Mesenchymal stem cell (in vitro differentiated cells and primary cell): ENCODE results near the gene ZNF665. TPM values are rescaled to one million over a fixed set of nuclear protein-coding genes. Genes with fewer than 3 reads are reported as not detected.
"Not testable (repeated sequence)": the region's sequence is repeated elsewhere in the genome, so short reads cannot be mapped to it uniquely, and the experiment has no call there.

Experiments
- DNase-seq: peaks from one replicate; pipeline ENCODE4 v3.0.0-alpha.2; 2013
- H2AFZ ChIP-seq: one replicate; pipeline ENCODE4 v1.6.1; 2013; ENCODE audit warnings: low read depth, mild to moderate bottlenecking, control low read depth, inconsistent platforms, low read length, moderate library complexity
- H2AK5ac ChIP-seq: 2 replicates; pipeline ENCODE4 v1.6.1; 2013; ENCODE audit warnings: low read length, moderate library complexity, mild to moderate bottlenecking, inconsistent platforms; ENCODE audit not compliant: severe bottlenecking
- H2BK120ac ChIP-seq: one replicate; pipeline ENCODE4 v1.6.1; 2013; ENCODE audit warnings: low read depth, mild to moderate bottlenecking, inconsistent platforms, low read length, moderate library complexity
- H2BK12ac ChIP-seq, 2 experiments: one replicate each; pipeline ENCODE4 v1.6.1; 2013; ENCODE audit warnings: inconsistent platforms in 2 of 2, low read length in 2 of 2, mild to moderate bottlenecking in 2 of 2, moderate library complexity in 2 of 2, control low read depth in 1 of 2
- H2BK15ac ChIP-seq: one replicate; pipeline ENCODE4 v1.6.1; 2013; ENCODE audit warnings: mild to moderate bottlenecking, low read depth, inconsistent platforms; ENCODE audit not compliant: poor library complexity, severe bottlenecking
- H2BK5ac ChIP-seq: 2 replicates; pipeline ENCODE4 v1.6.1; 2013; ENCODE audit warnings: low read depth, mild to moderate bottlenecking, low read length, control low read depth, inconsistent platforms; ENCODE audit not compliant: poor library complexity, severe bottlenecking
- H3K14ac ChIP-seq, 2 experiments: one replicate each; pipeline ENCODE4 v1.6.1; 2013; ENCODE audit warnings: inconsistent platforms in 2 of 2, low read length in 2 of 2, control low read depth in 1 of 2, mild to moderate bottlenecking in 1 of 2, moderate library complexity in 1 of 2
- H3K18ac ChIP-seq, 2 experiments: one replicate each; pipeline ENCODE4 v1.6.1; 2013; ENCODE audit warnings: inconsistent platforms in 2 of 2, low read length in 2 of 2, control low read depth in 1 of 2, low read depth in 1 of 2, mild to moderate bottlenecking in 1 of 2
- H3K23ac ChIP-seq, 2 experiments: one replicate each; pipeline ENCODE4 v1.6.1; 2013; ENCODE audit warnings: inconsistent platforms in 2 of 2, low read length in 2 of 2, mild to moderate bottlenecking in 2 of 2, moderate library complexity in 2 of 2, control low read depth in 1 of 2
- H3K27ac ChIP-seq: 2 replicates; pipeline ENCODE4 v1.5.1; 2013; ENCODE audit warnings: mild to moderate bottlenecking, moderate library complexity, low read length, control low read depth, inconsistent platforms; ENCODE audit not compliant: poor library complexity, severe bottlenecking
- H3K27me3 ChIP-seq, 2 experiments: 2 replicates each; pipeline versions ENCODE4 v1.6.1 to v1.7.0; 2013; ENCODE audit warnings: low read length in 2 of 2, mild to moderate bottlenecking in 2 of 2, moderate library complexity in 2 of 2, control low read depth in 1 of 2, inconsistent platforms in 1 of 2; ENCODE audit not compliant: control insufficient read depth in 1 of 2, insufficient read depth in 1 of 2
- H3K36me3 ChIP-seq, 2 experiments: 2 replicates each; pipeline versions ENCODE4 v1.6.1 to v1.7.0; 2013; ENCODE audit warnings: low read length in 2 of 2, control low read depth in 1 of 2, inconsistent platforms in 1 of 2, low read depth in 1 of 2, mild to moderate bottlenecking in 1 of 2; ENCODE audit not compliant: insufficient read depth in 2 of 2, control insufficient read depth in 1 of 2
- H3K4ac ChIP-seq, 2 experiments: one replicate each; pipeline ENCODE4 v1.6.1; 2013; ENCODE audit warnings: inconsistent platforms in 2 of 2, low read length in 2 of 2, mild to moderate bottlenecking in 2 of 2, moderate library complexity in 2 of 2, control low read depth in 1 of 2, low read depth in 1 of 2
- H3K4me1 ChIP-seq: 2 replicates; pipeline ENCODE4 v1.6.1; 2013; ENCODE audit warnings: low read depth, low read length, control low read depth; ENCODE audit not compliant: control insufficient read depth, insufficient read depth
- H3K4me2 ChIP-seq: 2 replicates; pipeline ENCODE4 v1.6.1; 2013; ENCODE audit warnings: low read length, mild to moderate bottlenecking, inconsistent platforms; ENCODE audit not compliant: poor library complexity, severe bottlenecking
- H3K4me3 ChIP-seq, 2 experiments: 2 replicates each; pipeline versions ENCODE4 v1.5.1 to v1.7.0; 2013; ENCODE audit warnings: low read length in 2 of 2, mild to moderate bottlenecking in 2 of 2, control low read depth in 1 of 2, low read depth in 1 of 2; ENCODE audit not compliant: insufficient read depth in 1 of 2
- H3K79me1 ChIP-seq: replicated peaks from 2 replicates; pipeline ENCODE4 v1.6.1; 2013; ENCODE audit warnings: mild to moderate bottlenecking, control low read depth, low read length, inconsistent platforms; ENCODE audit not compliant: poor library complexity, severe bottlenecking
- H3K9ac ChIP-seq: 2 replicates; pipeline ENCODE4 v1.7.0; 2013; ENCODE audit warnings: mild to moderate bottlenecking, low read length, moderate library complexity
- H3K9me3 ChIP-seq: 2 replicates; pipeline ENCODE4 v1.7.0; 2013; ENCODE audit warnings: mild to moderate bottlenecking, low read length; ENCODE audit not compliant: control insufficient read depth
- H4K8ac ChIP-seq: one replicate; pipeline ENCODE4 v1.6.1; 2013; ENCODE audit warnings: inconsistent platforms, mild to moderate bottlenecking, low read length, moderate library complexity
- H4K91ac ChIP-seq: one replicate; pipeline ENCODE4 v1.6.1; 2013; ENCODE audit warnings: mild to moderate bottlenecking, low read length, inconsistent platforms
- WGBS: methylation state at CpG from one replicate; pipeline ENCODE4 v1.1.7; 2013; ENCODE audit warnings: mixed read lengths; 5-methylcytosine and 5-hydroxymethylcytosine counted together
- polyA plus RNA-seq, 2 experiments: library from polyadenylated mRNA; stranded (reverse); fragments of 200-250 nt; gene quantifications; one replicate each; pipeline ENCODE4 v1.2.3, GENCODE V29; 2013

ZNF665 gene
- polyA plus RNA-seq (2013, experiment 1 of 2), result 1.8 TPM
- 1.4 TPM for polyA plus RNA-seq (2013, experiment 2 of 2)

- H2BK15ac ChIP-seq, result no peak within 1 kb of the TSS
- H4K91ac ChIP-seq, result peak within 1 kb of the TSS; percentile 25
- peak within 1 kb of the TSS; percentile 54 to 77 for H3K18ac ChIP-seq
- H4K8ac ChIP-seq, result peak within 1 kb of the TSS; percentile 66
- no peak within 1 kb of the TSS for H2AK5ac ChIP-seq
- H3K4me3 ChIP-seq, result peak within 1 kb of the TSS; percentile 68 to 96
- peak within 1 kb of the TSS; percentile 25 to 32 for H3K4ac ChIP-seq
- no peaks in the 10 kb centered on the region for H3K27me3 ChIP-seq
- H3K14ac ChIP-seq, result peak within 1 kb of the TSS in 1 of 2 experiments; percentile 26
- peaks cover 3% of the 10 kb centered on the region for H3K79me1 ChIP-seq
- H3K9me3 ChIP-seq, result no peaks in the 10 kb centered on the region
- no peak within 1 kb of the TSS for H3K23ac ChIP-seq
- peak within 1 kb of the TSS; percentile 98 for H3K9ac ChIP-seq
- peak within 1 kb of the TSS; percentile 87 for H3K4me2 ChIP-seq
- peaks cover 10 to 12% of the 10 kb centered on the region in 2 experiments for H3K36me3 ChIP-seq
- H2AFZ ChIP-seq, result peak within 1 kb of the TSS; percentile 80
- no peak within 1 kb of the TSS for H2BK5ac ChIP-seq
- DNase-seq, result peak; percentile 81
- peak within 1 kb of the TSS; percentile 62 for H3K27ac ChIP-seq
- WGBS, result 2% methylated on average over 46 of the region's 53 CpGs
- H2BK120ac ChIP-seq, result no peak within 1 kb of the TSS
- peaks cover 10% of the 10 kb centered on the region for H3K4me1 ChIP-seq
- H2BK12ac ChIP-seq, result no peak within 1 kb of the TSS
These were observed at the start of gene ZNF665 for GRCh38 chr19:53192771-53193534. Gene ZNF665 (minus strand): TSS chr19:53193358. CDS start chr19:53182898, 10,460 bp downstream.

- Histone ChIP-seq H3K27me3 (no peaks in the 10 kb centered on the region), H3K4me3 (peak overlapping the region in 1 of 2 experiments; percentile 50), H3K79me1 (no peaks in the 10 kb centered on the region), H4K91ac (no peak overlapping the region), H3K14ac (no peak overlapping the region), H3K27ac (no peak overlapping the region), H3K4me1 (no peaks in the 10 kb centered on the region), H2AFZ (no peak overlapping the region), H3K9me3 (peaks cover 95% of the 10 kb centered on the region), H3K4ac (no peak overlapping the region), H2BK5ac (no peak overlapping the region), H2AK5ac (no peak overlapping the region), H2BK15ac (no peak overlapping the region), H3K36me3 (peaks cover 16 to 46% of the 10 kb centered on the region in 2 experiments), H3K23ac (no peak overlapping the region), H3K18ac (no peak overlapping the region), H2BK120ac (no peak overlapping the region), H4K8ac (no peak overlapping the region), H3K4me2 (no peak overlapping the region), H3K9ac (no peak overlapping the region), H2BK12ac (no peak overlapping the region)
- no peak for DNase-seq
- 92% methylated on average over 3 of the region's 4 CpGs for WGBS
These were observed 44.1 kb upstream of the ZNF665 start for GRCh38 chr19:53237114-53237777.

- DNase-seq, result no peak
- Histone ChIP-seq H3K36me3 (no peaks in the 10 kb centered on the region), H2BK120ac (no peak overlapping the region), H3K23ac (no peak overlapping the region), H3K9me3 (peaks cover 62% of the 10 kb centered on the region), H2AK5ac (no peak overlapping the region), H3K79me1 (no peaks in the 10 kb centered on the region), H3K9ac (no peak overlapping the region), H2BK15ac (no peak overlapping the region), H4K8ac (no peak overlapping the region), H3K18ac (no peak overlapping the region), H2BK5ac (no peak overlapping the region), H3K27ac (no peak overlapping the region), H2BK12ac (no peak overlapping the region), H2AFZ (no peak overlapping the region), H3K4me2 (no peak overlapping the region), H3K4ac (no peak overlapping the region), H3K4me3 (no peak overlapping the region), H3K14ac (no peak overlapping the region), H3K27me3 (no peaks in the 10 kb centered on the region), H3K4me1 (no peaks in the 10 kb centered on the region), H4K91ac (no peak overlapping the region)
- 92% methylated on average over 12 of the region's 20 CpGs for WGBS
These were observed 31.4 kb upstream of the ZNF665 start for GRCh38 chr19:53224606-53225005.

- not testable (repeated sequence) for H3K79me1 ChIP-seq, H2AFZ ChIP-seq, H2BK12ac ChIP-seq, H3K23ac ChIP-seq, H2AK5ac ChIP-seq, H4K8ac ChIP-seq, H3K27ac ChIP-seq, H3K4ac ChIP-seq, H3K14ac ChIP-seq, H3K4me2 ChIP-seq, H3K9ac ChIP-seq, H3K18ac ChIP-seq, DNase-seq, H3K36me3 ChIP-seq, H2BK15ac ChIP-seq, H3K27me3 ChIP-seq, H2BK120ac ChIP-seq, H3K4me3 ChIP-seq, H2BK5ac ChIP-seq, H4K91ac ChIP-seq, H3K4me1 ChIP-seq
- 89% methylated on average over 20 of the region's 28 CpGs for WGBS
- peaks cover 63% of the 10 kb centered on the region for H3K9me3 ChIP-seq
These were observed 29.6 kb upstream of the ZNF665 start for GRCh38 chr19:53222716-53223115.
